ENCODE results near the gene PRKAA1. TPM values are rescaled to one million over a fixed set of nuclear protein-coding genes. Genes with fewer than 3 reads are reported as not detected.
"Not testable (repeated sequence)": the region's sequence is repeated elsewhere in the genome, so short reads cannot be mapped to it uniquely, and the experiment has no call there.

PRKAA1 gene
- total RNA-seq, 1 donor from 2014 or later: 30.5 TPM

- no peak for DNase-seq (ENCODE audit: low read depth)
- TF ChIP-seq CTCF (conservative IDR thresholded peaks at IDR 0.05; ENCODE audit: low read depth, low read length): no peak
- H3K4me3 ChIP-seq (ENCODE audit: low read depth, low read length): no peak overlapping the region
Measured at GRCh38 chr5:40738502-40738901, 59.7 kb downstream of the PRKAA1 start.

GRCh38 chr5:40736103-40736875, 61.9 kb downstream of the PRKAA1 start:
- TF ChIP-seq CTCF (conservative IDR thresholded peaks at IDR 0.05; ENCODE audit: low read depth, low read length): peak; percentile 76
- no peak overlapping the region for H3K4me3 ChIP-seq (ENCODE audit: low read depth, low read length)
- DNase-seq (ENCODE audit: low read depth): peak; percentile 26

GRCh38 chr5:40735609-40736008, 62.6 kb downstream of the PRKAA1 start:
- no peak overlapping the region for H3K4me3 ChIP-seq (ENCODE audit: low read depth, low read length)
- TF ChIP-seq CTCF (conservative IDR thresholded peaks at IDR 0.05; ENCODE audit: low read depth, low read length): no peak
- no peak for DNase-seq (ENCODE audit: low read depth)

- no peak for TF ChIP-seq CTCF (conservative IDR thresholded peaks at IDR 0.05; ENCODE audit: low read depth, low read length)
- no peak for DNase-seq (ENCODE audit: low read depth)
- no peak overlapping the region for H3K4me3 ChIP-seq (ENCODE audit: low read depth, low read length)
Measured at GRCh38 chr5:40734986-40735385, 63.2 kb downstream of the PRKAA1 start.

GRCh38 chr5:40733879-40734563, 64.2 kb downstream of the PRKAA1 start:
- H3K4me3 ChIP-seq (ENCODE audit: low read depth, low read length): no peak overlapping the region
- TF ChIP-seq CTCF (conservative IDR thresholded peaks at IDR 0.05; ENCODE audit: low read depth, low read length): no peak
- DNase-seq (ENCODE audit: low read depth): peak; percentile 4

GRCh38 chr5:40733434-40733833, 64.7 kb downstream of the PRKAA1 start:
- DNase-seq (ENCODE audit: low read depth): no peak
- H3K4me3 ChIP-seq (ENCODE audit: low read depth, low read length): no peak overlapping the region
- TF ChIP-seq CTCF (conservative IDR thresholded peaks at IDR 0.05; ENCODE audit: low read depth, low read length): no peak

GRCh38 chr5:40722497-40722911, 75.7 kb downstream of the PRKAA1 start:
- H3K4me3 ChIP-seq (ENCODE audit: low read depth, low read length); DNase-seq (ENCODE audit: low read depth): not testable (repeated sequence)

Data from epithelial cell of proximal tubule (primary cell).